HL-60/S4 (cell line): ENCODE data around the gene SPTBN5.

ENCODE experiments used
- in situ Hi-C: fragments of 300-500 bp; cut with MboI; formaldehyde crosslinking; loops from 2 replicates; pipeline ENCODE4 v1.14.3; 2022; ENCODE audit warnings: low sequenced_read_pairs

The SPTBN5 gene

GRCh38 chr15:41810651-41811431 lies 83.0 kb downstream of the SPTBN5 start:
- in situ Hi-C loops, result loop anchor here (5.0 to 25.0 kb wide), 2 partner anchors 39 to 349 kb away; partner anchors contain the start of gene MAPKBP1

- in situ Hi-C loops, result loop anchor here (5.0 to 25.0 kb wide), 2 partner anchors 37 to 347 kb away; partner anchors contain the start of gene MAPKBP1
Measured at GRCh38 chr15:41809526-41810220, 84.2 kb downstream of the SPTBN5 start.

DNA sequence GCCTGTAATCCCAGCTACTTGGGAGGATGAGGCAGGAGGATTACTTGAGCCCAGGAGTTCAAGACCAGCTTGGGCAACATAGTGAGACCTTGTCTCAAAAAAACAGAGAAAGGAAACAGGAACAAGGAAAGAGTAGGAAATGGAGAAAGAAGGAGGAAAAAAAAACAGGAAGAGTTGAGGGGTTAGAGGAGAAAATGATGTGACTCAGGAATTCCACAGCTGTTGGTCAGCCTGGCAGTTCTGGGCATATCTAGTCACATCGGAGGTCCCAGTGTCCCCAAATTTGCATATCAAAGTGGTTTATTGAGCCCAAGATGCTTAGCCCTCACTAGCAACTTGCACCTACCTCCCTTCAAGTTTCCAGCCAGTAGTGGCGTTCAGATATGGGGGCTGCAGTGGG lies 84.7 kb downstream of the SPTBN5 start:
- in situ Hi-C loops, result loop anchor here (25.0 kb wide), 1 partner anchor 347 kb away; no protein-coding TSS in a partner anchor

DNA sequence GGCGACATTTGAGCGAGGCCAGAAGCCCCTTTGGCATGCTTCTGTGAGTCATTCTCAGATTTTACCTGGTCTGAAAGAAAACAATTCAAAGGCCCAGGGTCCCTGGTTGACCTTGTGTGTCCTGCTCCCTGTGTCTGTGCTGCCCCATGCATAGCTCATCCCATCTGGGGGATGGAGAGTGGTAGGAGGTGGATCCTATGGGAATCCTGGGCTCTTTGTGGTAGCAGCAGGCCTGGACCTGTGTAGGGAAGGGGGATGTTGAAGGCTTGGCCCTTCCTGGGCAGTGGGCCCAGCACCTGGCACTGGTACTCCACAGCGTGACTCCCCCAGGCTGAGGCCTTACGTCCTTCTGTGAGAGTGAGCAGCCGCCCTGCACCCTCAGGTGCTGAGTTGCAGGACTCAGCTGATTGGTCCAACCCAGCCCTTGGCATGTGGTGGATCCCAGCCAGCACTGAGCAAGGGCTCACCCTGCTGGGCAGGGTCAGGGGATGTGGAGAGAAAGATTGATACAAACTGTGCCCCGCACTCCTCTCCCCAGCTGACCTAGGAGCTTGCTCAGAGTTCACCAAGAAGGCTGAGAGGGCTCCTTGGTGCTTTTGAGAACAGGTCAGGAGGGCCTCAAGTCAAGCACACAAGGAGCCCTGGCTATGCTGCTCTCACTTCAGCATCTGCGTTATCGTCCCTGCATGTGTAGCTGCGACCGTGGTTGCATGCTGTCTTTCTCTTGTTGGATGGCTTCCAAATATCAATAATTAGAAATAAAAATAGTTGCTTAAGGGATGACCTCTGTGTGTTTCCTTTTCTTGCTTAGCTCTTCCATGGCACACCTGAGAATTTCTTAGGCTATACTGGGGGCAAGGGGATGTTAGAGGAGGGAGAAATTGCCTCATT lies 87.3 kb downstream of the SPTBN5 start:
- in situ Hi-C loops, result loop anchor here (25.0 kb wide), 1 partner anchor 344 kb away; no protein-coding TSS in a partner anchor

GRCh38 chr15:41805711-41806110 lies 88.1 kb downstream of the SPTBN5 start:
- in situ Hi-C loops, result loop anchor here (25.0 kb wide), 1 partner anchor 343 kb away; no protein-coding TSS in a partner anchor

DNA sequence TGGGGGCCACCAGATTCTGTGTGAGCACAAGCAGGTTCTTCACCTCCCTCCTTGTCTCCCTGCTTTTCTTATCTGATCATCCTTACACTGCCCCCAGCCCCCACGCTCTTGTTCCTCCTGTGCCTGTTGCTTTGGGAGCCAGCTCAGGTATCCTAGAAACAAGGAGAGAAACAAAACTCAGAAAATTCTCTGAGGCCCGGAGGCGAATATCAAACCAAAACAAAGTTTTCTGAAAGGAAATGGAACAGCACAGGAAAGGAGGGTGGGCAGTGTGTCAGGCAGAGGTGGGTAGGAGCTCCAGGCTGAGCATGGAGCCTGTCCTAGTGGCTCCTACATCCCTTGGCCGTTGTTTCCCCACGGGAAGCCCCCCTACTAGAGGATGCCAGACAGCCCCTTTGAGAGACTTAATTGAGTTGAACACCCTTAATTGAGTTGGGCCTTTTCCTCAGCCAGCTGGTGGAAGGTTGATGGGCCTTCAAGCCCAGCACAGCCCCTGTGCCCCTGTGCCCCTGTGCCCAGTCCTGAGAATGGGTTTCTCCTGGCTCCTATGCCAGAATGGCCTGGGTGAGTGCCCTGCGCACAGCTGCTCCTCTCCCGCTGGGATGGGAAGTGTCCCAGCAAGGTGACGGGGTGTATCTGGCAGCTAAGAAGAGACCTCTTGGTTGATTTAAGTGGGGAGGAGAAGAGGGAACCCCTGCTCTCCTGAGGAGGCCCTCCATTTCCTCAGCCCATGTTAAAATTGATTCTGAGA lies 88.8 kb downstream of the SPTBN5 start:
- in situ Hi-C loops, result loop anchor here (25.0 kb wide), 1 partner anchor 343 kb away; no protein-coding TSS in a partner anchor

DNA sequence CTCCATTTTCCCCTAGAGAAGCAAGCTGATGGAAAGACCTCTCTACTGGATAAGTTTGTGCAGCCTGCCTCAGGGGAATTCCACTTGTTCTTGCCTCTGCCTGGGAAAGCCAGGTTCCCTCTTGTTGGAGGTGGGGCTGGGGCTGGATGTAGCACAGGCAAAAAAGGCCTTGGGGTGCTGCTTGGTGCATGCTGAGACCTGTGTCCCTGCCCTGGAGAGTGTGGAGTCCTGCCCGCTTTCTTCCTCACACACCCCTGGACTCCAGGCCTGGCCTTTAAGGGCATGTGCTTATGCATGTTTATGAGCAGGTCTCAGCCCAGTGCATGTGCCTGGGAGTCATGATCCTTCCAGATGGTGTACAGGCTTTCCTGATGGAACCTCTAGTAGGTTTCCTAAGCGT lies 89.5 kb downstream of the SPTBN5 start:
- in situ Hi-C loops, result loop anchor here (25.0 kb wide), 1 partner anchor 342 kb away; no protein-coding TSS in a partner anchor

DNA sequence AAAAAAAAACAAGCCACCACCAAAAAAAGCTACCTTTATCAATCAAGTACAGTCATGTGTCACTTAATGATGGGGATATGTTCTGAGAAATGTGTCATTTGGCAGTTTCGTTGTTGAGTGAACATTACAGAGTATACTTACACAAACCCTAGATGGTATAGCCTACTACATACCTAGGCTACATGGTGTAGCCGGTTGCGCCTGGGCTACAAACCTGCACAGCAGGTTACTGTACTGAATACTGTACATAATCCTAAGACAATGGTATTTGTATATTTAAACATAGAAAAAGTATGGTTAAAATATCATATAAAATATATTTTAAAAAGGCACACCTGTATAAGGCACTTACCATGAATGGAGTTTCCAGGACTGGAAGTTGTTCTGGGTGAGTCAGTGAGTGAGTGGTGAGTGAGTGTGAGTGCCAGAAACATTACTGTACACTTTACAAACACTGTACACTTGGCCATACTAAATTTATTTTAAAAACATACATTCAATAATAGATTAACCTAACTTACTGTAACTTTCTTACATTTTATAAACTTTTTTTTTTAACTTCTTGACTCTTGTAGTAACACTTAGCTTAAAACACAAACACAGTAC lies 91.9 kb downstream of the SPTBN5 start:
- in situ Hi-C loops, result loop anchor here (25.0 kb wide), 1 partner anchor 340 kb away; no protein-coding TSS in a partner anchor

DNA sequence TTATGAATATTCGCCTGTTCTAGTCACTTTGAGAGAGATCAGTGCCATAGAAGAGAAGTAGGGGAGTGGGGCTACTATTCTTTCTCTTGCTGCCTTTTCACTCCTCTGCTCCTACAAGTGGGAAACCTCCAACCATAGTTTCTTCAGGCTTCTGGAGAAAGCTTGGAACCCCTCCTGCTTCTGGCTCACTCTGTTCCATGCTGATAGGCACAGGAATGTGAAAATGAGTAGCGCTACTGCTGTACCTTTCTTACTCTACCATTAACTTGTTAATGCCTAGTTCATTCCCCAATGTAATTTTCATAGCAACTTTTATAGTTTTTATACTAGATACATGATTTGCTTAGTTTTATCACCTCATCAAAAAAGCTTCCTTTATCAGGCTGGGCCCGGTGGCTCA lies 92.7 kb downstream of the SPTBN5 start:
- in situ Hi-C loops, result loop anchor here (25.0 kb wide), 1 partner anchor 339 kb away; no protein-coding TSS in a partner anchor

DNA sequence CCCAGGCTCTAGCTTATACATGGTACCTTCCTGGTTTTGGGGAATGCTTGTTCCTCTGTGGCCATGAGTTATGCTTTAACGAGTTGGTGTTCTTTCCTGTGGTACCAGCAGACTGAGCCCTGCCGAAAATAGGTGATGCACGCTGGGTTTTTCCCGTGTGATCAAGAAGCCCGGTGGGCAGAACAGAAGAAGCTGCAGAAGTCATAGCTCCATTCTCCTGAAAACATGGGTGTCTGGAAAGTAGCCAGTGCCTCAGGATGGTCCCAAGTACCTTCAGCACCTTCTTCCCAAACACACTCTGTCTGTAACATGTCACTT lies 94.4 kb downstream of the SPTBN5 start:
- in situ Hi-C loops, result no loop called here

GRCh38 chr15:41798607-41799487 lies 95.0 kb downstream of the SPTBN5 start:
- in situ Hi-C loops, result no loop called here
